ENCODE data around the gene TLE3. TPM values are rescaled to one million over a fixed set of nuclear protein-coding genes. Genes with fewer than 3 reads are reported as not detected.

TLE3 gene
- polyA plus RNA-seq, 10 donors = 19.1 to 35.3 (median 27.9) TPM

GRCh38 chr15:70063980-70064379 is 33.7 kb downstream of the TLE3 start:
- DNase-seq = peak in 1 of 3 donors; percentile 42

- DNase-seq = peak; percentile 15 to 85 (median 60)
Observed at GRCh38 chr15:70063261-70063925, 34.3 kb downstream of the TLE3 start.

GRCh38 chr15:70062321-70062956 is 35.3 kb downstream of the TLE3 start:
- peak; percentile 86 to 95 (median 92) for DNase-seq

GRCh38 chr15:70061696-70062270 is 35.9 kb downstream of the TLE3 start:
- DNase-seq = no peak

GRCh38 chr15:70060993-70061305 is 36.8 kb downstream of the TLE3 start:
- DNase-seq = peak in 1 of 3 donors; percentile 16

- no peak for DNase-seq
Observed at GRCh38 chr15:70060214-70060992, 37.3 kb downstream of the TLE3 start.

GRCh38 chr15:70059476-70060213 is 38.1 kb downstream of the TLE3 start:
- no peak for DNase-seq

GRCh38 chr15:70058642-70059360 is 38.9 kb downstream of the TLE3 start:
- DNase-seq = no peak

GRCh38 chr15:70057931-70058641 is 39.6 kb downstream of the TLE3 start:
- DNase-seq = no peak

- no peak for DNase-seq
Observed at GRCh38 chr15:70056091-70056680, 41.5 kb downstream of the TLE3 start.

- DNase-seq = no peak
Observed at GRCh38 chr15:70055601-70056051, 42.1 kb downstream of the TLE3 start.

GRCh38 chr15:70054884-70055387 is 42.8 kb downstream of the TLE3 start:
- DNase-seq = no peak

GRCh38 chr15:70054366-70054765 is 43.4 kb downstream of the TLE3 start:
- DNase-seq = no peak

- DNase-seq = no peak
Observed at GRCh38 chr15:70053716-70054229, 43.9 kb downstream of the TLE3 start.

- DNase-seq = no peak
Observed at GRCh38 chr15:70053001-70053715, 44.6 kb downstream of the TLE3 start.

- no peak for DNase-seq
Observed at GRCh38 chr15:70051948-70052633, 45.6 kb downstream of the TLE3 start.

GRCh38 chr15:70050970-70051369 is 46.7 kb downstream of the TLE3 start:
- DNase-seq = no peak

GRCh38 chr15:70050441-70050840 is 47.3 kb downstream of the TLE3 start:
- no peak for DNase-seq

All from muscle of back (tissue), 11 donors.